BJ (cell line): ENCODE data around the gene LAMA5. TPM values are rescaled to one million over a fixed set of nuclear protein-coding genes. Genes with fewer than 3 reads are reported as not detected.

Experiments
- CTCF ChIA-PET: fragments of 350-600 bp; formaldehyde crosslinking; extraction: SDS; loops from one replicate; lab custom pipeline; 2021; ENCODE audit warnings: antibody characterized with exemption, inconsistent platforms; lab: Yijun Ruan, JAX
- POLR2A ChIA-PET: fragments of 300-600 bp; sonication (Branson Sonifier 250); formaldehyde crosslinking; extraction: SDS; loops from one replicate; lab custom pipeline; 2021; ENCODE audit warnings: antibody characterized with exemption; lab: Charles Lee
- DNase-seq: peaks from one replicate; pipeline ENCODE4 v3.0.0-alpha.2; 2011; ENCODE audit warnings: low read depth
- H3K27me3 ChIP-seq: 2 replicates; pipeline ENCODE4 v1.6.0; 2011; ENCODE audit warnings: low read length; ENCODE audit not compliant: control insufficient read depth, insufficient read depth
- H3K36me3 ChIP-seq: 2 replicates; pipeline ENCODE4 v1.5.1; 2011; ENCODE audit warnings: low read length; ENCODE audit not compliant: control insufficient read depth, insufficient read depth
- H3K4me3 ChIP-seq: 2 replicates; pipeline ENCODE4 v1.5.1; 2011; ENCODE audit warnings: low read depth, mild to moderate bottlenecking, control low read depth, low read length
- polyA plus RNA-seq: library from polyadenylated mRNA; depleted of rRNA; stranded (reverse); fragments of >200 nt; gene quantifications from 2 replicates; pipeline ENCODE4 v1.2.3, GENCODE V29; 2011
- TF ChIP-seq, protein P1 (sequence below): IDR thresholded peaks from 2 replicates; pipeline ENCODE4 v1.5.1; 2011; ENCODE audit warnings: low read depth, mild to moderate bottlenecking, control low read depth, inconsistent platforms, low read length, moderate library complexity; ENCODE audit not compliant: insufficient read depth

The LAMA5 gene
- polyA plus RNA-seq, 1 experiment = 1.1 TPM

DNA sequence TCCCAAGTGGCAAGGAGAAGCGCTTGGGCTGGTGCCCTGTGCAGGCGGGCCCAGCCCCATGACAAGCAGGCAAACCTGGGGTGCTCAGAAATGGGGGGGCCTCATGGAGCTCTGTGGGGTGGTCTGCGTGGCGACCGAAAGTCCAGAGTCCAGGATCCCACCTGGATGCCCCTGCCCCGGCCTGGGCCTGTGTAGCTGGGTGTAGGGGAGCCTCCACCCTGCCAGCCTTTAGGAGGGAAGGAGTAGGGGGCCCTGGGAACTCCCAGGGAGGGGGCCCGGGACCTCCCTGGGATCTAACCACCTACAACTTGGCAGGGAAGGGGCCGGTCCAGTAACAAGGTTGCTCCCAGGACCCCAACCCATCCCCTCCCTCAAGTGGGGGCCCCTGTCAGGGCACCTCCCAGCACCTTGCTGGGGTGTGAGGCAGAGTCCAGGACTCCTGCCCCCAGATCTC lies 4.5 kb upstream of the LAMA5 start:
- no peaks in the 10 kb centered on the region for H3K27me3 ChIP-seq
- ChIA-PET CTCF (interaction anchor here (0.7 to 1.2 kb wide), 2 partner anchors 11 to 14 kb away, joined by 3 to 8 read pairs; no protein-coding TSS in a partner anchor), POLR2A (no interaction called here)
- TF ChIP-seq, protein P1, sequence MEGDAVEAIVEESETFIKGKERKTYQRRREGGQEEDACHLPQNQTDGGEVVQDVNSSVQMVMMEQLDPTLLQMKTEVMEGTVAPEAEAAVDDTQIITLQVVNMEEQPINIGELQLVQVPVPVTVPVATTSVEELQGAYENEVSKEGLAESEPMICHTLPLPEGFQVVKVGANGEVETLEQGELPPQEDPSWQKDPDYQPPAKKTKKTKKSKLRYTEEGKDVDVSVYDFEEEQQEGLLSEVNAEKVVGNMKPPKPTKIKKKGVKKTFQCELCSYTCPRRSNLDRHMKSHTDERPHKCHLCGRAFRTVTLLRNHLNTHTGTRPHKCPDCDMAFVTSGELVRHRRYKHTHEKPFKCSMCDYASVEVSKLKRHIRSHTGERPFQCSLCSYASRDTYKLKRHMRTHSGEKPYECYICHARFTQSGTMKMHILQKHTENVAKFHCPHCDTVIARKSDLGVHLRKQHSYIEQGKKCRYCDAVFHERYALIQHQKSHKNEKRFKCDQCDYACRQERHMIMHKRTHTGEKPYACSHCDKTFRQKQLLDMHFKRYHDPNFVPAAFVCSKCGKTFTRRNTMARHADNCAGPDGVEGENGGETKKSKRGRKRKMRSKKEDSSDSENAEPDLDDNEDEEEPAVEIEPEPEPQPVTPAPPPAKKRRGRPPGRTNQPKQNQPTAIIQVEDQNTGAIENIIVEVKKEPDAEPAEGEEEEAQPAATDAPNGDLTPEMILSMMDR = no peak
- DNase-seq = no peak
- H3K4me3 ChIP-seq = no peak overlapping the region
- no peaks in the 10 kb centered on the region for H3K36me3 ChIP-seq

DNA sequence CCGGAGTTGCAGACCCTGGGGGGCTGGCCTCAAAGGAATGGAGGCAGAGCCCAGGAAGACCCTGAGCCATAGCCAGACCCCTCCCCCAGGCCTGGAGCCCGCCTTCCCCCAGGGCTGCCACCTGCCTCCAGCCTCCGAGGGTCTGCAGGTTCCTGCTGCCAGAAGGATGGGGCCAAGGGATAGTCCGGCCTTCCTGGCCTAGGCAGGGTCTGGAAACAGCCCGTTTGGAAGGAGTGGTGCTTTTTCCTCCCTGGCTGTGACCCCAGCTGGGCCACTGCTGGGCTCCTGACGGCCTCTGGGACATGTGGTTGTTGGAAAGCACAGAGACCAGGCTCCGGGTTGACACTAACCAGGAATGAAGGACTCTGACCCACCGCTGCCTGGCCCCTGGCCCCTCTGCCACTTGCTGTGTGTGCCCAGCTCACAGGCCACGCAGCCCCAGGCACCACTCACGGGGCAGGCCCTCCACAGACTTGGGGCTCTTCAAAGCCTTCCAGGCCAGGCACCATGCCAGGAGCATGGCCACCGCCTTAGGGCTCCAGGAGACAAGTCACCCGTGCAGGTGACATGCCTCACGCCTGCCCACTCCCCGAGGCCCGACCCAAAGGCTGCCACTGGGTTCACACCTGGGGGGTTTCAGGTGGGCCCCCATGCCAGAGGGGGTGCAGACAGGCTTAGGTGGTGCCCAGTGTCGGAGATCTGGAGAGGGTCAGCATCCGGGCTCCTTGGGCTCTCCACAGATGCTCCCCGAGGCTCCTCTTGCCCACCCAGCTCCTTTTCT lies 3.9 kb upstream of the LAMA5 start:
- DNase-seq = no peak
- H3K36me3 ChIP-seq = no peaks in the 10 kb centered on the region
- TF ChIP-seq, protein P1 = no peak
- ChIA-PET CTCF (interaction anchor here (1.3 to 5.8 kb wide), 3 partner anchors 10 to 67 kb away, joined by 3 to 55 read pairs (median 17); partner anchors contain the start of gene ADRM1), POLR2A (no interaction called here)
- H3K4me3 ChIP-seq = no peak overlapping the region
- H3K27me3 ChIP-seq = peaks cover 2% of the 10 kb centered on the region; the same call in 1 of the 2 replicates

DNA sequence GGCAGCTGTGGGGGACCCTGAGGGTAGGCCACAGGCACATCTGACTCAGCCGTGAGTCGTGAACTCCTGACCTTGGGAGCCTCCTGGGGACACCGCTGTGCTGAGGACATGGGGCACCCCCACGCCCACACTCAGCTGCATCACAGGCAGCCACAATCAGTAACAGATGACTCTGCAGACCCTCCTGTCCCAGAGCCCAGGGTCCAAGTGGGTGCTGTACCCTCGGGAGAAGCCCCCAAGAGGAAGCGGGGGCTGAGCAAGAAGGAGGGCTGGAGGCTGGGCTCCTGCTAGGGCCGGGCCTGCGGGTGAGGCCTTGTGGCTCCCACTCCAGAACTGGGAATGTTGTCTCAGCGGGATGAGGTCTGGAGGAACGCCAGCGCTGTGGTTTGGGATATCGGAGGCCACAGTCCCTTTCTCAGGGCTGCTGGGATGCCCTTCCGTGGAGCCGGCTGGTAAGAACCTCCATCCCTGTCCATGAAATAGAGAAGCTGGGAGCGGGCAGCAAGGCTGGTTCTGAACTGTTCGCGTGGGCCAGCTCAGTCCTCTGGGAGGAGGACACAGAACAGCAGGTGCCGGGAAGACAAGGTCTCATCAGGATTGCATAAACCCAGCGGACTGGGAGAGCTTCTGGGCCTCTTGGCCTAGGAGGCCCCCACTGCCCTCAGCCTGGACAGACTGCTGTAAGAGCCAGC lies 3.1 kb upstream of the LAMA5 start:
- DNase-seq = peak; percentile 31
- H3K27me3 ChIP-seq = peaks cover 3% of the 10 kb centered on the region; the same call in 1 of the 2 replicates
- TF ChIP-seq, protein P1 = no peak
- no peaks in the 10 kb centered on the region for H3K36me3 ChIP-seq
- no peak overlapping the region for H3K4me3 ChIP-seq
- ChIA-PET POLR2A (no interaction called here), CTCF (interaction anchor here (1.2 to 5.8 kb wide), 4 partner anchors 11 to 66 kb away, joined by 3 to 55 read pairs (median 10); partner anchors contain the start of gene ADRM1)

DNA sequence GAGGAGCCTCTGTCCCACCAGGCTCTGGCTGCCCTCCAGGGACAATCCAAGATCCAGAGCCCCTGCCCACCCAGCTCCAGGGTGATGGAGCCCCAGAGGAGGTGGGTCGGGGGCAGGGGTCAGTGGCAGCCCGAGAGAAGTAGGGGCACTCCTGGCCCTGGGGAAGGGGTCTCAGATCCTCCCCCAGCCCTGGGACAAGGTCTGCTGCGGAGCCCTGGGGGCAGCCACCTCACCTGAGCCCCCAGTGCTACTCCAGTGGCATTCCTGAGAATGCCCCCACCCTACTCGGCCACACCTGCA lies 2.7 kb upstream of the LAMA5 start:
- peaks cover 3% of the 10 kb centered on the region; the same call in 1 of the 2 replicates for H3K27me3 ChIP-seq
- no peak overlapping the region for H3K4me3 ChIP-seq
- TF ChIP-seq, protein P1 = no peak
- POLR2A ChIA-PET = no interaction called here
- CTCF ChIA-PET = interaction anchor here (1.2 to 5.8 kb wide), 4 partner anchors 11 to 66 kb away, joined by 3 to 55 read pairs (median 10); partner anchors contain the start of gene ADRM1
- no peaks in the 10 kb centered on the region for H3K36me3 ChIP-seq
- no peak for DNase-seq
